Stimulated activated naive CD8-positive, alpha-beta T cell treated with anti-CD3 and anti-CD28 coated beads, Interleukin-15, Interleukin-2, amounts not matched to agents 100 U/mL and 50 U/mL, for 24 hours (primary cell): ENCODE data around the gene KNG1.

Experiments
- ATAC-seq: fragments of 150-1000 bp; cut with Tn5 transposase; one replicate; pipeline ENCODE4 v1.10.0; 2021
- DNase-seq: peaks from one replicate; pipeline ENCODE4 v3.0.0; 2021

Gene KNG1

GRCh38 chr3:186775999-186776398 lies 58.8 kb downstream of the KNG1 start:
- DNase-seq (no peak), ATAC-seq (no peak)

GRCh38 chr3:186779204-186779603 lies 62.0 kb downstream of the KNG1 start:
- ATAC-seq (no peak), DNase-seq (no peak)

DNA sequence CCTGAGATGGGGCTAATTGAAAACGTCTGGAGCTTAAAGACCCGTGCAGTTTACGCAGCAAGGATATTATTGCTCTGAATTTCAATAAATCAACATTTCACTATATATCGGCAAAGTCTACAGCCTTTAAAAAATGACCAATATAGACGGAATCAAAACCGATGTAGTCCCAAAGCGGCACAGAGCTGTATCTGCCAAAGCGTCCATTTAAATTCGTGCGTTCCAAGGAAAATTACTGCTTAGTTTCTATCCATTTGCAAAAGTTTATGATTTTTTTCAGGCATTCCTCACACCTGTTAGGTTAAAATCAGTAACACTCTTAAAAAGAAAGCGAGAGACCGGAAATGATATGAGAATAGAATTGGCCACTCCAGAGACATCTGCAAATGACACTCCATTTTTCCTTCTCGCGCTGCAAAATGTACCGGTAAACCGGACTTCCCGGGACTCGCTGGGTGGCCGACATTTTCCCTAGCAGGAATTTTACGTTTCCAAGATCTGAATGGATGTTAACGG lies 65.4 kb downstream of the KNG1 start:
- no peak for DNase-seq
- no peak for ATAC-seq

DNA sequence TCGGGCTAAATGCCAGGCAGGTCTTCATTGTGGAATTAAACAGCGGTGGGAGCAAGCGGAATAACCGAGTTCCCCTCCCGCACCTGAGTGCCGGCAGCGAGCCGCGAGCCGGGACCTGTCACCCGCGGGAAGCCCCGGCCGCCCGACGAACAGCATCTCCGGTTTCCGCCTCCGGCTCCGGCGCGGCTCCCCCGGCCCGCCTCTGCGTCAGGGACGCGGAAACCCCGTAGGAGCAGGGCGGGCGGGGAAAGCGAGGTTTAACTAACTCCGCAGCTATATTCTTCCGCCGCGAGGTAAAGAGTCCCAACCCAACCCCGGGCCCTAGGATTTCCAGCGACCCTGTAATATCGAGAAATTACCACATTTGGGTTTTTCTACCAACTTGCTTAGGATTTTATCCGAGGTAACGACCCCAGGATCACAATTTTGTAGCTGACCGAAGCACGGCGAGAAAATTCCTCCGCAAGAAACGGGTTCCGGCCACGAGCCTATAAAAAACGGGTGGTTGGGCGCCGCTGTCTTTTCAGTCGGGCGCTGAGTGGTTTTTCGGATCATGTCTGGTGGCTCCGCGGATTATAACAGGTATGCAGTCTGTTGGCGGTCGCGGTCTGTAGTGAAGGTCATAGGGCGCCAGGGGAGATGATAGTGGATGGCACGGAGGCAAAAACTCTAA lies 66.0 kb downstream of the KNG1 start, which contains the start of gene EIF4A2:
EIF4A2 (plus strand) TSS at position 520 of the 673 bp plus-strand sequence; CDS start at position 554, 34 bp downstream.
- peak; percentile 77 for ATAC-seq

GRCh38 chr3:186783731-186784515 lies 66.8 kb downstream of the KNG1 start:
- peak; percentile 60 for ATAC-seq
- DNase-seq, result peak; percentile 70

More for the DNA sequence above, 66.0 kb downstream of the KNG1 start, which contains the start of gene EIF4A2:
- DNase-seq, result peak; percentile 92

DNA sequence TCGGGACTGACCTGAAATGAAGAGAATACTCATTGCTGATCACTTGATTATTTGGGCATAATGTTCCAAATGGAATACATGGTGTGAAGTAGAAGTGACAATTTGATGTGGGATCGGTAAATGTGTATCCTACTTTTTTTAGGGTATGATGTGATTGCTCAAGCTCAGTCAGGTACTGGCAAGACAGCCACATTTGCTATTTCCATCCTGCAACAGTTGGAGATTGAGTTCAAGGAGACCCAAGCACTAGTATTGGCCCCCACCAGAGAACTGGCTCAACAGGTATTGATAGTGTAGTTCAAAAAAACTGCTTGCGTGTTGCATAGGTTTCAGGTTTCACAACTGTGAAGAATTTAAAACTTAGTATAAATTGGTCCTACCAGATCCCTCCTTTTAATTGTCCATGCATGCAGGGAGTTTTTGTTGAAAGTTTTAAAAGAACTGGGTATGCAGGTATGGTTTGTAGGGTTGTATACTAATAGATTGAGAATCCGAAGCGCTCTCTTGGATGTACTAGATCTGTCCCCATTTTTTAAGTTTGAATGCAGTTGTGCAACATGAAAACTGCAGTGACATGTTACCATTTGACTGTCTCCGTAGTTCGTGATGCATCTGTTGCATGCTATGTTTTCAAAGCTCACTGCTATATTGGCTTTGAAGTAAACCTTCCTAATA lies 67.8 kb downstream of the KNG1 start:
- no peak for ATAC-seq
- DNase-seq, result no peak

GRCh38 chr3:186785495-186786018 lies 68.4 kb downstream of the KNG1 start:
- no peak for ATAC-seq
- DNase-seq, result no peak

DNA sequence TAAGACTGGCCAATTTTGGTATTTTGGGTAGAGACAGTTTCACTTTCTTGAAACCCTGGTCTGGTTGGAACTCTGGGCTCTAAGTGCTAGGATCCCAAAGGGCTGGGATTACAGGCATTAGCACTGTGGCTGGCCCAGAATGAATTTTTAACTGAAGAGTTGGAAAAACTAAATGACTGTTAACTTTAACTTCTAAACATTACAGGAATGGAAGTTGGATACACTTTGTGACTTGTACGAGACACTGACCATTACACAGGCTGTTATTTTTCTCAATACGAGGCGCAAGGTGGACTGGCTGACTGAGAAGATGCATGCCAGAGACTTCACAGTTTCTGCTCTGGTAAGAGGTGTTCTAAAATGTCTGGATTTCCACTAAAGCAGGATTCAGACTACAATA lies 69.8 kb downstream of the KNG1 start:
- no peak for DNase-seq
- no peak for ATAC-seq

GRCh38 chr3:186787642-186788481 lies 70.7 kb downstream of the KNG1 start:
- ATAC-seq, result no peak

DNA sequence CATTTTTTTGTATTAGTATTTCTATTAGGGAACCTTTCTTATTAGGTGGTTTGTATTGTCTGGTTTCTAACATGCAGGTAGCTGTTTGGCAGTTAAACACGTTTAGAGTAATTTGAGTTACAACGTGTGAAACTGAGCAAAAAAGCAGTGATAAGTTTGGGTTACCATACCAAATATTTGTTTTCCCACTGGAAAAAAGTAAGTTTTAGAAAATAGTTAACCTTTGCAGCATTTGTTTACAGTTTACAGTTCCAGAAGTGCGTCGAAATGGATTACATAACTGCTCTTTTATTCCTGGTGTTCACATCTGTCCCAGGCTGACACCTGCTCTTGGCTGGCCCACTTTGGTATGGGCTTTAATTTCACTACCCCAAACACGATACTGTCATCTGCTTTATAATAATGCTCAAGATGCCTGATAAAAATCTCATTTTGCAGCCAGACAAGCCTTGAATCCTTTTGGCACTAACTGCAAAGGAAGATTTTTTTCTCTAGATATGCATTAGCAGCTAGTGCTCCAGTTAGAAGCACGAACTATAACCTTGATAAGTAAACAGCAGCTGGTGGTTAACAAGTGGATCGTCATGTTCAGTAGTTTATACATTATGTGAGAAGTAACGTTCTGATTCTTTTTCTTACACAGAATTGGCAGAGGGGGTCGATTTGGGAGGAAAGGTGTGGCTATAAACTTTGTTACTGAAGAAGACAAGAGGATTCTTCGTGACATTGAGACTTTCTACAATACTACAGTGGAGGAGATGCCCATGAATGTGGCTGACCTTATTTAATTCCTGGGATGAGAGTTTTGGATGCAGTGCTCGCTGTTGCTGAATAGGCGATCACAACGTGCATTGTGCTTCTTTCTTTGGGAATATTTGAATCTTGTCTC lies 71.6 kb downstream of the KNG1 start:
- no peak for ATAC-seq
- DNase-seq, result no peak

More at GRCh38 chr3:186787642-186788481, 70.7 kb downstream of the KNG1 start:
- no peak for DNase-seq

- ATAC-seq (no peak), DNase-seq (no peak)
These were observed 72.5 kb downstream of the KNG1 start for GRCh38 chr3:186789554-186790260.

DNA sequence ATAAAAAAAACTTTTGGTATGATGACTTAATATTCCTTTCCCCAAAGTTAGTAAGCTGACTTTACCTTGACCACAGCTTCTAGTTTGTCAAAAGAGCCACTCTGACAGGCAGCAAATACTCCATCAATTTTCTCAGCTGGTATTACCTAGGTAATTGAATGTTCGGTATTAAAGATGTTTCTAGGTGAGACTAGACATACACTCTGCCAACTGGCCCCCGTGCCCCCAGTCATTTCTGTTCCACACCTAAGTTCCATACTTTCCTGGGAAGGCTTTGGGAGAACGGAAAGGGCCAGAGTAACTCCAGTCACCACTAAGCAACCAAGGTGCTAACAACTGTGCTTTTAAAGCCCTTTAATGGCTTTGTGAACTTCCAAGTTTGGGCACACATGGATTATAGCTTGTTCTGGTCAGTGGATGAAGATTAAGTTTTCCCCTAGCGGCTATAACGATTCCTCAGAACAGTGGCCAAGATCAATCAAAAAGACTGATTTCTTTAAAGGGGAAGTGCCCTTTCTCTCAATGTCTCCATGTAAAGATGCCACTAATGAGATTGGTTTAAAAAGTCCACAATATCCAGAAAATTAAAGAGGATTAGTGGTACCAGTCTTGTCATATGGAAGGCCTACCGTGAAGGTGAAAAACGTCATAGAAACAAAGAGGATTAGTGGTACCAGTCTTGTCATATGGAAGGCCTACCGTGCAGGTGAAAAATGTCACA lies 73.3 kb downstream of the KNG1 start:
- DNase-seq (peak; percentile 39), ATAC-seq (peak; percentile 54)
